Esophagus squamous epithelium (tissue), 5 donors: Measurements from ENCODE around the gene KIF5C. TPM values are rescaled to one million over a fixed set of nuclear protein-coding genes. Genes with fewer than 3 reads are reported as not detected.
"Not testable (repeated sequence)": the region's sequence is repeated elsewhere in the genome, so short reads cannot be mapped to it uniquely, and the experiment has no call there.

ENCODE experiments used
- DNase-seq: peaks from one replicate; lab custom pipeline; 2025; lab: John Stamatoyannopoulos, UW
- H3K27ac ChIP-seq, 4 donors: fragments of 200-600 bp; sonication (generic); one replicate each; pipeline ENCODE4 v1.5.1; 2016 to 2019; ENCODE audit warnings: mild to moderate bottlenecking in 1 of 4
- H3K27me3 ChIP-seq, 4 donors: fragments of 200-600 bp; sonication (generic); 1 replicate in 3 of 4; 2 replicates in 1 of 4; pipeline versions ENCODE4 v1.5.1 to v1.6.0; 2017 to 2021; ENCODE audit warnings: antibody characterized with exemption in 1 of 4
- H3K36me3 ChIP-seq, 3 donors: fragments of 200-600 bp; sonication (generic); one replicate each; pipeline ENCODE4 v1.5.1; 2016 to 2019
- H3K4me1 ChIP-seq, 3 donors: fragments of 200-600 bp; sonication (generic); one replicate each; pipeline ENCODE4 v1.5.1; 2017 to 2019
- H3K4me3 ChIP-seq, 4 donors: fragments of 200-600 bp; sonication (generic); 1 replicate in 3 of 4; 2 replicates in 1 of 4; pipeline ENCODE4 v1.5.1; 2016 to 2019; ENCODE audit warnings: mild to moderate bottlenecking in 2 of 4, moderate library complexity in 1 of 4
- H3K9me3 ChIP-seq, 3 donors: fragments of 200-600 bp; sonication (generic); one replicate each; pipeline ENCODE4 v1.5.1; 2016 to 2019
- POLR2A ChIP-seq, 4 donors: fragments of 450-650 bp; IDR thresholded peaks; one replicate each; pipeline ENCODE4 v1.6.1; 2017; ENCODE audit warnings: antibody characterized with exemption in 4 of 4, mild to moderate bottlenecking in 4 of 4, moderate library complexity in 3 of 4
- WGBS, 2 donors: methylation state at CpG; one replicate each; pipeline ENCODE4 v1.1.5; 2018; 5-methylcytosine and 5-hydroxymethylcytosine counted together
- intact Hi-C: fragments of 100-400 bp; cut with DNase I; formaldehyde crosslinking; loops from one replicate; pipeline ENCODE4 v1.15.0; 2022
- total RNA-seq, 4 donors: library from RNA; depleted of rRNA; stranded (reverse); fragments of >200 nt; gene quantifications; one replicate each; pipeline ENCODE4 v1.1.0, GENCODE V29; 2016
- TF ChIP-seq, protein P1 (sequence below), 6 experiments: fragments of 450-650 bp in 4 of 6; fragments of 200-600 bp in 2 of 6; sonication (generic) in 2 of 6; IDR thresholded peaks; one replicate each; pipeline ENCODE4 v1.5.1; 2016 to 2019; ENCODE audit warnings: antibody characterized with exemption in 6 of 6, mild to moderate bottlenecking in 4 of 6, moderate library complexity in 4 of 6
- donor health status: DM: yes; HTN: yes; CAD: no.

The KIF5C gene
- total RNA-seq, 4 donors from 2014 or later, result 0.09 to 2.3 (median 0.41) TPM; not detected in 1

DNA sequence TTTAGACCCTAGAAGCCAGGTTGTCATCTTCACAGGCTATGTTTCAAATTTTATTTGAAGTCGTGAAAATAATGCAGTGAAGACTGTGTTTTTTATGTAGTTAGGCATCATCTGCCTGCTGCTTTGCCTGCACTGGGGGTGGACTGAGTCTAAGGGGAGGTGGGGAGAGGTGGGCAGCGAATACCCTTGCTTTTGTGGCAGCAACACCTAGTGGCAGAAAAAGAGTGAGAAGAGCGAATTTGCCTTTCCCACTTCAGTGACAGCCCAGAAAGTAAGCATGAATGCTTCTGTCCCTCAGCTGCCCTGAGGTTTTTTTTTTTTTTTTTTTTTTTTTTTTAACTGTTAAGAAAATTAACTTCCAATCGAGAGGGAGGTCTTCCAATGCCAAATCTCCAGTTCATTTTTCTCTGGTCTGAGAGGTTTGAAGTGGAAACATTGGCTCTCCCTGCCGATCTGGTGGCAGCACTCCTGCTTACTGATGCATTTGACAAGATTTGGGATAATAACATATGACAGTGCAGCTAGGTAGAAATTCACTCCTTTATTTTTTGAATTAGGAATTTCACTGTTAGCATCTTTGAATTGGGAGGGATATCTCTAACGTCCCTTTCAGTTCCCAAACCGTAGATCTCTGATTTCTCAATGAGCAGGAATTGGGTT lies 103.1 kb downstream of the KIF5C start:
- H3K27ac ChIP-seq, result no peak overlapping the region
- no peaks in the 10 kb centered on the region for H3K36me3 ChIP-seq
- no peaks in the 10 kb centered on the region for H3K9me3 ChIP-seq
- no peak for DNase-seq
- TF ChIP-seq, protein P1, sequence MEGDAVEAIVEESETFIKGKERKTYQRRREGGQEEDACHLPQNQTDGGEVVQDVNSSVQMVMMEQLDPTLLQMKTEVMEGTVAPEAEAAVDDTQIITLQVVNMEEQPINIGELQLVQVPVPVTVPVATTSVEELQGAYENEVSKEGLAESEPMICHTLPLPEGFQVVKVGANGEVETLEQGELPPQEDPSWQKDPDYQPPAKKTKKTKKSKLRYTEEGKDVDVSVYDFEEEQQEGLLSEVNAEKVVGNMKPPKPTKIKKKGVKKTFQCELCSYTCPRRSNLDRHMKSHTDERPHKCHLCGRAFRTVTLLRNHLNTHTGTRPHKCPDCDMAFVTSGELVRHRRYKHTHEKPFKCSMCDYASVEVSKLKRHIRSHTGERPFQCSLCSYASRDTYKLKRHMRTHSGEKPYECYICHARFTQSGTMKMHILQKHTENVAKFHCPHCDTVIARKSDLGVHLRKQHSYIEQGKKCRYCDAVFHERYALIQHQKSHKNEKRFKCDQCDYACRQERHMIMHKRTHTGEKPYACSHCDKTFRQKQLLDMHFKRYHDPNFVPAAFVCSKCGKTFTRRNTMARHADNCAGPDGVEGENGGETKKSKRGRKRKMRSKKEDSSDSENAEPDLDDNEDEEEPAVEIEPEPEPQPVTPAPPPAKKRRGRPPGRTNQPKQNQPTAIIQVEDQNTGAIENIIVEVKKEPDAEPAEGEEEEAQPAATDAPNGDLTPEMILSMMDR (IDR thresholded peaks at IDR 0.05), result no peak
- TF ChIP-seq POLR2A (IDR thresholded peaks at IDR 0.05), result no peak
- H3K4me1 ChIP-seq, result peaks cover 0 to 4% (median 0%) of the 10 kb centered on the region in 3 donors
- H3K27me3 ChIP-seq, result peaks cover 0 to 21% (median 0%) of the 10 kb centered on the region in 4 donors
- intact Hi-C loops, result no loop called here
- no peak overlapping the region for H3K4me3 ChIP-seq
- WGBS, 2 donors, result 56 to 69% methylated on average over 7 of the region's 7 CpGs

DNA sequence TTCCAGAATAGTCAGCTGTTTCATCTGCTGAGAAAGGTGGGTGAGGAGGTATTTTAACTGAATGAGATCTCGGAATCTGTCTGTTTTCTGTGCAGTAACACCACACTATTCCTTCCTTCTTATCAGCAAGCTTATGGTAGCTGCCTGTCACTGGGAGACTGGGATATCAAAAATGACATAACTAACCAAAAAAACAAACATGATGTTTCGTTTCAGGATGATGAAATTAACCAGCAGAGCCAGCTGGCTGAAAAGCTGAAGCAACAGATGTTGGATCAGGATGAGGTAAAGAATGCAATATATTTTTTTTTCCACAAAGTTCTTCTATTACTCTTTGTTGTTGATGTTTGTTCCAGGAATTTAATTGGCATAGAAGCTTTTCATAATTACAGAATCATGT lies 103.7 kb downstream of the KIF5C start:
- peaks cover 0 to 21% (median 0%) of the 10 kb centered on the region in 4 donors for H3K27me3 ChIP-seq
- H3K36me3 ChIP-seq, result no peaks in the 10 kb centered on the region
- DNase-seq, result no peak
- intact Hi-C loops, result no loop called here
- H3K4me1 ChIP-seq, result peaks cover 0 to 4% (median 0%) of the 10 kb centered on the region in 3 donors
- TF ChIP-seq, protein P1 (IDR thresholded peaks at IDR 0.05), result no peak
- TF ChIP-seq POLR2A (IDR thresholded peaks at IDR 0.05), result no peak
- H3K9me3 ChIP-seq, result no peaks in the 10 kb centered on the region
- WGBS, 2 donors, result 37 to 40% methylated on average over 2 of the region's 2 CpGs
- no peak overlapping the region for H3K27ac ChIP-seq
- no peak overlapping the region for H3K4me3 ChIP-seq

DNA sequence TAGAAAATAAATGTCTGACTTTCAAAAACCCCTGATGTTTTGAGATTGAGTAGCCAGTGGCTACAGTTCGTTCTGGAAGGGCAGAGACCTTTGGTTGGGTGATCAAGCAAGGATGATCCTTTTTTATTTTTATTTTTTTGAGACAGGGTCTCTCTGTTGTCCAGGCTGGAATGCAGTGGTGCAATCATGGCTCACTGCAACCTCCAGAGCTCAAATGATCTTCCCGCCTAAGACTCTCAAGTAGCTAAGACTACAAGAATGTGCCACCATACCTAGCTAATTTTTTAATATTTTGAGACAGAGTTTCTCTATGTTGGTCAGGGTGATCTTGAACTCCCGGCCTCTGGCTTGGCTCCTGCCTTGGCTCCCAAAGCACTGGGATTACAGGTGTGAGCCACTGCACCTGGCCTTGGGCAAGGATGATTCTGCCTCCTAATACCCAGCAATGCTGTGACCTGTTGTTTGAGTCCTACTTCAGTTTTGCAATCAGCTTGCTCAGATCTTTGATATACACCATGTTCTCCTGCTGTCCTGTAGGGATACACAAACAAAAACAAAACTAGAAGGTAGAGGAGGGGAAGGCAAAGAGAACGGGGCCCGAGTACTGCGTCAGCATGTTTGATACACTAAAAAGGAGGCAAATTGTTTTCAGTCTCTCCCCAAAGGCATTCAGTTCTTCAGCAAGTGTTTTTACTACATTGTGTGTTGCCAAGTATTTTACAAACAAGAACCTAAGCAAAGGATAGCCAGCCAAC lies 104.3 kb downstream of the KIF5C start:
- Histone ChIP-seq H3K4me3 (no peak overlapping the region), H3K9me3 (no peaks in the 10 kb centered on the region), H3K27me3 (peaks cover 0 to 21% (median 0%) of the 10 kb centered on the region in 4 donors), H3K36me3 (no peaks in the 10 kb centered on the region), H3K4me1 (peaks cover 0 to 4% (median 0%) of the 10 kb centered on the region in 3 donors), H3K27ac (no peak overlapping the region)
- no peak for DNase-seq
- TF ChIP-seq, protein P1 (IDR thresholded peaks at IDR 0.05), result no peak
- TF ChIP-seq POLR2A (IDR thresholded peaks at IDR 0.05), result no peak
- 68 to 88% methylated on average over 6 of the region's 6 CpGs for WGBS, 2 donors
- intact Hi-C loops, result no loop called here

DNA sequence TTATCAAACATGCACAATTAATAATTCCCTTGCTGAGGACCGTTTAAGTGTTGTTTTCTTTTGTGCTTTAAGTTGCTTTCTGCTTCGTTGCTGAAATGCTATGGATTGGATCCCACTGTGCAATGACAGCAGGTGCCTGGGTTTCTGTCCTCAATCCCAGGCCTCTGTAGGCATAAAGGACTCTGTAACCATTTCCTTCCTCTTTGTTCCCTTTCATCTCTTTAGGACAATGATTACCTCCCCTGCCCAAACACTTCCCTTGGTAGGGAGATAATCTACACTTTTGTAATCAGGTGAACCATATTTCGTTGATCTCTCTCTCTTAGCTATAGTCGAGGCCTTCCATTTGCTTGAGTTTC lies 104.9 kb downstream of the KIF5C start:
- Histone ChIP-seq H3K9me3 (no peaks in the 10 kb centered on the region), H3K36me3 (no peaks in the 10 kb centered on the region), H3K4me3 (no peak overlapping the region), H3K27ac (no peak overlapping the region), H3K27me3 (peaks cover 0 to 21% (median 0%) of the 10 kb centered on the region in 4 donors), H3K4me1 (peaks cover 0 to 4% (median 0%) of the 10 kb centered on the region in 3 donors)
- no peak for DNase-seq
- no peak for TF ChIP-seq POLR2A (IDR thresholded peaks at IDR 0.05)
- TF ChIP-seq, protein P1 (IDR thresholded peaks at IDR 0.05), result no peak
- 43 to 52% methylated on average over 4 of the region's 4 CpGs for WGBS, 2 donors
- intact Hi-C loops, result loop anchor here (10.0 kb wide), 1 partner anchor 1045 kb away; no protein-coding TSS in a partner anchor

DNA sequence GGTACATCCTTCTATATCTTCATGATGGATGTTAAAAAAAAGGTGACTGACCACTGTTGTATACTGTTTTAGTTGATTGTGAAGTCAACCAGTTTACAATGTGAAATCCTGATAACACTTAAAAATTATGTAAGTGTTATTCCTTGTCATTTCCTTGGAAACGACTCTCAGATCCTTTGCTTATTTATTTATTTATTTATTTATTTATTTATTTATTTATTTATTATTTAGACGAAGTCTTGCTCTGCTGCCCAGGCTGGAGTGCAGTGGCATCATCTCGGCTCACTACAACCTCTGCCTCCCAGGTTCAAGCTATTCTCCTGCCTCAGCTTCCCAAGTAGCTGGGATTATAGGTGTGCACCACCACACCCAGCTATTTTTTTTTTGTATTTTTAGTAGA lies 105.5 kb downstream of the KIF5C start:
- H3K4me1 ChIP-seq, H3K36me3 ChIP-seq, H3K4me3 ChIP-seq, H3K27ac ChIP-seq, DNase-seq, H3K9me3 ChIP-seq: not testable (repeated sequence)
- intact Hi-C loops, result loop anchor here (10.0 kb wide), 1 partner anchor 1046 kb away; no protein-coding TSS in a partner anchor
- peaks cover 0 to 21% (median 0%) of the 10 kb centered on the region in 4 donors for H3K27me3 ChIP-seq
- 79 to 86% methylated on average over 3 of the region's 3 CpGs for WGBS, 2 donors
